ENCODE results near the gene PLXNA2.

The PLXNA2 gene, protein sequence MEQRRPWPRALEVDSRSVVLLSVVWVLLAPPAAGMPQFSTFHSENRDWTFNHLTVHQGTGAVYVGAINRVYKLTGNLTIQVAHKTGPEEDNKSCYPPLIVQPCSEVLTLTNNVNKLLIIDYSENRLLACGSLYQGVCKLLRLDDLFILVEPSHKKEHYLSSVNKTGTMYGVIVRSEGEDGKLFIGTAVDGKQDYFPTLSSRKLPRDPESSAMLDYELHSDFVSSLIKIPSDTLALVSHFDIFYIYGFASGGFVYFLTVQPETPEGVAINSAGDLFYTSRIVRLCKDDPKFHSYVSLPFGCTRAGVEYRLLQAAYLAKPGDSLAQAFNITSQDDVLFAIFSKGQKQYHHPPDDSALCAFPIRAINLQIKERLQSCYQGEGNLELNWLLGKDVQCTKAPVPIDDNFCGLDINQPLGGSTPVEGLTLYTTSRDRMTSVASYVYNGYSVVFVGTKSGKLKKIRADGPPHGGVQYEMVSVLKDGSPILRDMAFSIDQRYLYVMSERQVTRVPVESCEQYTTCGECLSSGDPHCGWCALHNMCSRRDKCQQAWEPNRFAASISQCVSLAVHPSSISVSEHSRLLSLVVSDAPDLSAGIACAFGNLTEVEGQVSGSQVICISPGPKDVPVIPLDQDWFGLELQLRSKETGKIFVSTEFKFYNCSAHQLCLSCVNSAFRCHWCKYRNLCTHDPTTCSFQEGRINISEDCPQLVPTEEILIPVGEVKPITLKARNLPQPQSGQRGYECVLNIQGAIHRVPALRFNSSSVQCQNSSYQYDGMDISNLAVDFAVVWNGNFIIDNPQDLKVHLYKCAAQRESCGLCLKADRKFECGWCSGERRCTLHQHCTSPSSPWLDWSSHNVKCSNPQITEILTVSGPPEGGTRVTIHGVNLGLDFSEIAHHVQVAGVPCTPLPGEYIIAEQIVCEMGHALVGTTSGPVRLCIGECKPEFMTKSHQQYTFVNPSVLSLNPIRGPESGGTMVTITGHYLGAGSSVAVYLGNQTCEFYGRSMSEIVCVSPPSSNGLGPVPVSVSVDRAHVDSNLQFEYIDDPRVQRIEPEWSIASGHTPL (N-terminal part only)

DNA sequence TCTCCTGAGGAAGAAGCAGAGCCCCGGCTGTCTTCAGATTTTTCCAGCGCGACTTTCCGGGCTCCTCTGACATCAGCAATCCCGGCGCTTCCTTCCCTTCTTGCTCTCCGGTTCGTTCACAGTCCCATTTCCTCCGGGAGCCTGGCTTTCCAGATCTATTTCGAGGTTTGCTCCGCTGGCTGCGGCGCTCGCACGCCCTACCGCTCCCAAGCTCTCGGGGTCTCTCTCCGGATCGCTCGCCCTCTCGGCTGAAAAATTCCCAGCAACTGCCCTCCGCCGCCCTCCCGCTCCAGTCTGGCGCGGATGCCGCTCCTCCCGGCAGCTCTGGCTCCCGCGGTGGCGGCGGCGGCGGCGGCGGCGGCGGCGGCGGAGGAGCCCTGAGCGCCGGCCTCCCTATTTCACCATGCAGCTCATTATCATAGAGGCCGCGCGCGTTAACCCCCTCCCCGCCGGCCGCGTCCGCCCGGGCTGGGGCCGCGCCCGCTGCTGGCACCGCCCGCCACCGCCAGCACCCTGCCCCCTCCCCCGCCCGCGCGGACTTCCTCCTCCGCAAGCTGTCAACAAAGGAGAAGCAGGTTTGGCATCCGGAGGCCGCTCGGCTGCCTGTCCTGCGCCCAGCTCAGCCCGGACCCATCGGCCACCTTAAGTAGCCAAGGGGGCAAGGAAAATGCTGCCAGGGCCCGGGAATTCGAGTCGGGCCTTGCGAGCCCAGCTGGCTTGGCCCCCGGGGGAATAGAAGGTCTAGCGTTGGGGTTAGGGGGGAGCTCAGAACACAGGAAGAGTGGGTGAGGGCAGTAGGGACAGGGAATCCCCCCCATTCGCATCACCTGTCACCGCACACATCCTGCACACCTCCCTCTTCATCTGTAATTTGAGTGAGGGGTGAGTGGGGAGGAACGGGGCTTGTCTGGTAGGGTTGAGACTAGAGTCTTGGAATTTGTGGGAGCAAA lies at the start of gene PLXNA2:
TSS of gene PLXNA2 (minus strand) at position 418 of the 950 bp plus-strand sequence. CDS start 26,462 bp downstream, outside the sequence.
- H3K27ac ChIP-seq = peak within 1 kb of the TSS; percentile 85
- CTCF ChIA-PET = interaction anchor here (0.5 to 2.3 kb wide), 29 partner anchors 23 to 958 kb away, joined by 3 to 25 read pairs (median 3); no protein-coding TSS in a partner anchor

DNA sequence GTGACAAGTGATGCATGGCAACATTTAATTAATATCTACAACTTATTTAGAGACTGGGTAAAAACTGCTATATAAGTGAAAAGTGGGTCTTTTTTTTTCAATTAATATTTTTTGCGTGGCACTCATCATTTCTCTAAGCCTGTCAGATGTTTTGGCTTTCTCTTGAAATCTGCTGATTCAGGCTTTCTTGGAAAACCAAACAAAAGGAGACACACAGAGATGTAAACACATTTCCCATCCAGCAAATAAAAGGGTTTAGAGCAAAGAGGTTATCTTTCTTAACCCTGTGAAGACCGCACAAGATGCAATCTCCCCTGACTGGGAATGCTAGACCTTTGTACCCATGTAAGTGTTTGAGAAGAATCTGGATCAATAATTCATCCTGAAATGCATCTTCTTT lies 48.7 kb upstream of the PLXNA2 start:
- DNase-seq (ENCODE audit: low spot score) = no peak
- ChIA-PET CTCF (no interaction called here), POLR2A (ENCODE audit: low non-redundant PET) (no interaction called here)
- TF ChIP-seq, protein P1, sequence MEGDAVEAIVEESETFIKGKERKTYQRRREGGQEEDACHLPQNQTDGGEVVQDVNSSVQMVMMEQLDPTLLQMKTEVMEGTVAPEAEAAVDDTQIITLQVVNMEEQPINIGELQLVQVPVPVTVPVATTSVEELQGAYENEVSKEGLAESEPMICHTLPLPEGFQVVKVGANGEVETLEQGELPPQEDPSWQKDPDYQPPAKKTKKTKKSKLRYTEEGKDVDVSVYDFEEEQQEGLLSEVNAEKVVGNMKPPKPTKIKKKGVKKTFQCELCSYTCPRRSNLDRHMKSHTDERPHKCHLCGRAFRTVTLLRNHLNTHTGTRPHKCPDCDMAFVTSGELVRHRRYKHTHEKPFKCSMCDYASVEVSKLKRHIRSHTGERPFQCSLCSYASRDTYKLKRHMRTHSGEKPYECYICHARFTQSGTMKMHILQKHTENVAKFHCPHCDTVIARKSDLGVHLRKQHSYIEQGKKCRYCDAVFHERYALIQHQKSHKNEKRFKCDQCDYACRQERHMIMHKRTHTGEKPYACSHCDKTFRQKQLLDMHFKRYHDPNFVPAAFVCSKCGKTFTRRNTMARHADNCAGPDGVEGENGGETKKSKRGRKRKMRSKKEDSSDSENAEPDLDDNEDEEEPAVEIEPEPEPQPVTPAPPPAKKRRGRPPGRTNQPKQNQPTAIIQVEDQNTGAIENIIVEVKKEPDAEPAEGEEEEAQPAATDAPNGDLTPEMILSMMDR (conservative IDR thresholded peaks at IDR 0.05; ENCODE audit: low read depth) = no peak
- no peak overlapping the region for H3K27ac ChIP-seq

More for the DNA sequence above, at the start of gene PLXNA2:
- TF ChIP-seq, protein P1 (conservative IDR thresholded peaks at IDR 0.05; ENCODE audit: low read depth) = no peak
- peak; percentile 86 for DNase-seq (ENCODE audit: low spot score)
- POLR2A ChIA-PET (ENCODE audit: low non-redundant PET) = interaction anchor here (1.5 kb wide), 1 partner anchor 60 kb away, joined by 3 read pairs; no protein-coding TSS in a partner anchor

DNA sequence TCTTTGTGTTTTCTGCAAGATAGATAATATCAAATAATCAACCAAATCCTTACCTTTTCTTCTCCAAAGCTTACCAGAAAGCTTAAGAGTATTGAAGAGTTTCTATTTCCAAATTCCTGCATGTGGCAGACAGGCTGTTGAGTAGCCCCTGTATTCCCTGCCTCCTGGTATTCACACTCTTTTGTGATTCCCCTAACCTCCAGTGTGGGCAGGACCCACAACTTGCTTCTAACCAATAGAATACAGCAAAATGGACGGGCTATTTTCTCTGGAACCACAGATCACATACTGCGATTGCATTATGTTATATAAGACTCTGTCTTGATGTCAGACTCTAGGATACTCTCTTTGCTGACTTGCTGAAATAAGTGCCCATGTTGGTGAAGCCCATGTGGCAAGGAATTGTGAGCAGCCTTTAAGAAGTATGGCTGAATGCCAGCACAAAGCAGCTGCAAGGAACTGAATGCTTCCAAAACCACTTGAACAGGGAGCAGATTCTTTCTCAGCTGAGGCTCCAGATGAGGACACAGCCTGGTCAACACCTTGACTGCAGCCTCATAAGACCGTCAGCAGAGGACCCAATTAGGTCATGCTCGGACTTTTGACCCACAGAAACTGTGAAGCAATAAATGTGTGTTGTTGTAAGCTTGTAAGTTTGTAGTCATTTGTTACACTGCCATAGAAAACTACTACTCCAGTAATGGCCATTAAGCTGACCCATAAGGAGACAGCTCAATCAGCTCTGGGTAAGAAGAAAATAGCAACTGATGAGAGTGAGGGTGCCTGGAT lies 47.9 kb upstream of the PLXNA2 start:
- no peak overlapping the region for H3K27ac ChIP-seq
- DNase-seq (ENCODE audit: low spot score) = no peak
- ChIA-PET POLR2A (ENCODE audit: low non-redundant PET) (no interaction called here), CTCF (no interaction called here)
- TF ChIP-seq, protein P1 (conservative IDR thresholded peaks at IDR 0.05; ENCODE audit: low read depth) = no peak

DNA sequence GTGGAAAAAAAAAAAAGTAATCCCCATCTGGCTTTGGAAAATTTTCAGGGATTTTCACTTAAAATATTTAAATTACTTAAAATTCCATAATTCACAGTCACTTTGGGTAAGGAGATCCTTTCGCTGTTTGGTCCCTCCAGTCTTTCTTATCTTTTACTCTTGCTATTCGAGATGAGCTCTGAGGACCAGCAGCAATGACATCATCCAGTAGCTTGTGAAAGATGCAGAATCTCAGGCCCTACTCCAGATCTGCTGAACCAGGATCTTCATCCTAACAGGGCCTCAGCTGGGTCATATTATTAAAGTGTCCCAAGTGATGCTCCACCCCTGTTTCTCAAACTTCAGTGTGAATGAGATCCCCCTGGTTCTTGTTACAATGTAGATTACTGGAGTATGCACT lies 46.9 kb upstream of the PLXNA2 start:
- no peak overlapping the region for H3K27ac ChIP-seq
- TF ChIP-seq, protein P1 (conservative IDR thresholded peaks at IDR 0.05; ENCODE audit: low read depth) = no peak
- CTCF ChIA-PET = no interaction called here
- POLR2A ChIA-PET (ENCODE audit: low non-redundant PET) = no interaction called here
- DNase-seq (ENCODE audit: low spot score) = no peak

DNA sequence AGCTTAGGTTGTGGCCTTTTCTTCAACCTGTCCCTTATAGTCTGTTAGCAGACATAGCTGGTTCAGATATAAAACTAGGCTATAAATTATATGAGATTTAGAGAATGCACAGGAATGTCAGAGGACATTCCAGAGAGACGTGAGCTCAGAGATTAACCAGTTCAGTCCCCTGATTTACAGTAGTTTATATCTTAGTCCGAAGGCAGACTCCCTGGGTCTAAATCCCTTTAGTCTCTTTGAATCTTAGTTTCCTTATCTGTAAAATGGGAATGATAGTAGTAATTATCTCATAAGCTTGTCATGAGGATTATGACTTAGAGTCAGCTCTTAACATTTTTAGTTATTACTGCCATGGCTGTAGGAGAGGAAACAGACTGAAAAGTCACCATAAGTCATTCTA lies 45.5 kb upstream of the PLXNA2 start:
- CTCF ChIA-PET = interaction anchor here (0.5 kb wide), 2 partner anchors 10 to 957 kb away, joined by 3 to 4 read pairs; no protein-coding TSS in a partner anchor
- POLR2A ChIA-PET (ENCODE audit: low non-redundant PET) = no interaction called here
- no peak overlapping the region for H3K27ac ChIP-seq
- no peak for DNase-seq (ENCODE audit: low spot score)
- TF ChIP-seq, protein P1 (conservative IDR thresholded peaks at IDR 0.05; ENCODE audit: low read depth) = no peak

Measured in RWPE1 (cell line).